ENCODE results near the gene LYRM4. TPM values are rescaled to one million over a fixed set of nuclear protein-coding genes. Genes with fewer than 3 reads are reported as not detected.

The LYRM4 gene
- total and polyA plus RNA-seq, 2 experiments from 2014 or later: 51.0 to 62.0 TPM

DNA sequence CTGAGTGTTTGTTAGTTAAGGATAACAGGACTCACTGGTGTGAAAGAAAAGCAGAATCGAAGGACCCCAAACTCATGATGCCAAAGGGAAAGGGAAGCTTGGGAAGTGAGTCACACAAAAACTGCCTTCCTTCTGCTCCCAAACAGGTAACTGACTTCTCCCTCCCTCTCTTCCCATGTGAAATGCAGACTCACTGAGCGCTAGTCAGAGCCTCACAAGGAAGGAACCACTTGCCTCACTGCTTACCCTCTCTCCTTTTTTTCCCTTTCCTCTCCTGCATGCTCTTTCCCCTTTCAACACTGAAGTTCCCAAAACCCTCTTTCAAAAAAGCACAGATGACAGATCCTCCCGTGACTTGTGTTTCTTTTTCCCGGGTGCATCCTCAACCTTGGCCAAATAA lies 56.4 kb downstream of the LYRM4 start:
- H3K4me1 ChIP-seq (ENCODE audit: insufficient read depth): no peaks in the 10 kb centered on the region; the same call in 1 of the 2 replicates

More for the DNA sequence above, 56.4 kb downstream of the LYRM4 start:
- Mint-ChIP-seq H3K27me3 (ENCODE audit: insufficient read depth, low read depth, poor library complexity) (no peaks in the 10 kb centered on the region), H3K4me3 (no peak overlapping the region), H3K36me3 (ENCODE audit: low read depth) (no peaks in the 10 kb centered on the region), H3K9me3 (no peaks in the 10 kb centered on the region), H3K4me1 (peaks cover 28% of the 10 kb centered on the region), H3K27ac (peak overlapping the region; percentile 59)
- Histone ChIP-seq H3K79me2 (replicated peaks; ENCODE audit: insufficient read depth) (peaks cover 3% of the 10 kb centered on the region; the same call in 1 of the 2 replicates), H3K36me3 (ENCODE audit: insufficient read depth) (no peaks in the 10 kb centered on the region), H3K4me2 (no peak overlapping the region), H3F3A (replicated peaks; ENCODE audit: low read depth) (no peaks in the 10 kb centered on the region), H3K27ac (ENCODE audit: low read depth) (peak overlapping the region; percentile 67), H3K9me2 (ENCODE audit: insufficient read depth) (no peaks in the 10 kb centered on the region), H2AFZ (no peak overlapping the region), H3K27me3 (ENCODE audit: insufficient read depth) (no peaks in the 10 kb centered on the region), H3K4me3 (no peak overlapping the region), H4K20me1 (replicated peaks; ENCODE audit: insufficient read depth) (peaks cover 6% of the 10 kb centered on the region; the same call in 1 of the 2 replicates)
- no peak for DNase-seq (ENCODE audit: low spot score)
- peak; percentile 46 for ATAC-seq
- TF ChIP-seq STAT1 (IDR thresholded peaks at IDR 0.05; ENCODE audit: unreplicated experiment) (no peak), POLR2AphosphoS5 (IDR thresholded peaks at IDR 0.05; ENCODE audit: low read depth) (no peak), REST (IDR thresholded peaks at IDR 0.05; ENCODE audit: unreplicated experiment) (no peak), CREB1 (CRISPR knock-in tag; IDR thresholded peaks at IDR 0.05; ENCODE audit: low read depth) (no peak), NANOG (IDR thresholded peaks at IDR 0.05; ENCODE audit: borderline replicate concordance) (no peak), EZH2 (IDR thresholded peaks at IDR 0.05; ENCODE audit: low read depth, unreplicated experiment) (no peak), JUNB (IDR thresholded peaks at IDR 0.05; ENCODE audit: unreplicated experiment) (no peak), EZH2phosphoT487 (IDR thresholded peaks at IDR 0.05; ENCODE audit: unreplicated experiment) (no peak), ZNF331 (CRISPR knock-in tag; IDR thresholded peaks at IDR 0.05; ENCODE audit: low read depth) (no peak), ZNF114 (CRISPR knock-in tag; IDR thresholded peaks at IDR 0.05) (no peak)
- TF ChIP-seq, protein P1, sequence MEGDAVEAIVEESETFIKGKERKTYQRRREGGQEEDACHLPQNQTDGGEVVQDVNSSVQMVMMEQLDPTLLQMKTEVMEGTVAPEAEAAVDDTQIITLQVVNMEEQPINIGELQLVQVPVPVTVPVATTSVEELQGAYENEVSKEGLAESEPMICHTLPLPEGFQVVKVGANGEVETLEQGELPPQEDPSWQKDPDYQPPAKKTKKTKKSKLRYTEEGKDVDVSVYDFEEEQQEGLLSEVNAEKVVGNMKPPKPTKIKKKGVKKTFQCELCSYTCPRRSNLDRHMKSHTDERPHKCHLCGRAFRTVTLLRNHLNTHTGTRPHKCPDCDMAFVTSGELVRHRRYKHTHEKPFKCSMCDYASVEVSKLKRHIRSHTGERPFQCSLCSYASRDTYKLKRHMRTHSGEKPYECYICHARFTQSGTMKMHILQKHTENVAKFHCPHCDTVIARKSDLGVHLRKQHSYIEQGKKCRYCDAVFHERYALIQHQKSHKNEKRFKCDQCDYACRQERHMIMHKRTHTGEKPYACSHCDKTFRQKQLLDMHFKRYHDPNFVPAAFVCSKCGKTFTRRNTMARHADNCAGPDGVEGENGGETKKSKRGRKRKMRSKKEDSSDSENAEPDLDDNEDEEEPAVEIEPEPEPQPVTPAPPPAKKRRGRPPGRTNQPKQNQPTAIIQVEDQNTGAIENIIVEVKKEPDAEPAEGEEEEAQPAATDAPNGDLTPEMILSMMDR (conservative IDR thresholded peaks at IDR 0.05; ENCODE audit: low read depth in 2 of 2): no peak
- TF ChIP-seq, protein P2, sequence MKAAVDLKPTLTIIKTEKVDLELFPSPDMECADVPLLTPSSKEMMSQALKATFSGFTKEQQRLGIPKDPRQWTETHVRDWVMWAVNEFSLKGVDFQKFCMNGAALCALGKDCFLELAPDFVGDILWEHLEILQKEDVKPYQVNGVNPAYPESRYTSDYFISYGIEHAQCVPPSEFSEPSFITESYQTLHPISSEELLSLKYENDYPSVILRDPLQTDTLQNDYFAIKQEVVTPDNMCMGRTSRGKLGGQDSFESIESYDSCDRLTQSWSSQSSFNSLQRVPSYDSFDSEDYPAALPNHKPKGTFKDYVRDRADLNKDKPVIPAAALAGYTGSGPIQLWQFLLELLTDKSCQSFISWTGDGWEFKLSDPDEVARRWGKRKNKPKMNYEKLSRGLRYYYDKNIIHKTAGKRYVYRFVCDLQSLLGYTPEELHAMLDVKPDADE (IDR thresholded peaks at IDR 0.05): no peak
- TF ChIP-seq, protein P3, sequence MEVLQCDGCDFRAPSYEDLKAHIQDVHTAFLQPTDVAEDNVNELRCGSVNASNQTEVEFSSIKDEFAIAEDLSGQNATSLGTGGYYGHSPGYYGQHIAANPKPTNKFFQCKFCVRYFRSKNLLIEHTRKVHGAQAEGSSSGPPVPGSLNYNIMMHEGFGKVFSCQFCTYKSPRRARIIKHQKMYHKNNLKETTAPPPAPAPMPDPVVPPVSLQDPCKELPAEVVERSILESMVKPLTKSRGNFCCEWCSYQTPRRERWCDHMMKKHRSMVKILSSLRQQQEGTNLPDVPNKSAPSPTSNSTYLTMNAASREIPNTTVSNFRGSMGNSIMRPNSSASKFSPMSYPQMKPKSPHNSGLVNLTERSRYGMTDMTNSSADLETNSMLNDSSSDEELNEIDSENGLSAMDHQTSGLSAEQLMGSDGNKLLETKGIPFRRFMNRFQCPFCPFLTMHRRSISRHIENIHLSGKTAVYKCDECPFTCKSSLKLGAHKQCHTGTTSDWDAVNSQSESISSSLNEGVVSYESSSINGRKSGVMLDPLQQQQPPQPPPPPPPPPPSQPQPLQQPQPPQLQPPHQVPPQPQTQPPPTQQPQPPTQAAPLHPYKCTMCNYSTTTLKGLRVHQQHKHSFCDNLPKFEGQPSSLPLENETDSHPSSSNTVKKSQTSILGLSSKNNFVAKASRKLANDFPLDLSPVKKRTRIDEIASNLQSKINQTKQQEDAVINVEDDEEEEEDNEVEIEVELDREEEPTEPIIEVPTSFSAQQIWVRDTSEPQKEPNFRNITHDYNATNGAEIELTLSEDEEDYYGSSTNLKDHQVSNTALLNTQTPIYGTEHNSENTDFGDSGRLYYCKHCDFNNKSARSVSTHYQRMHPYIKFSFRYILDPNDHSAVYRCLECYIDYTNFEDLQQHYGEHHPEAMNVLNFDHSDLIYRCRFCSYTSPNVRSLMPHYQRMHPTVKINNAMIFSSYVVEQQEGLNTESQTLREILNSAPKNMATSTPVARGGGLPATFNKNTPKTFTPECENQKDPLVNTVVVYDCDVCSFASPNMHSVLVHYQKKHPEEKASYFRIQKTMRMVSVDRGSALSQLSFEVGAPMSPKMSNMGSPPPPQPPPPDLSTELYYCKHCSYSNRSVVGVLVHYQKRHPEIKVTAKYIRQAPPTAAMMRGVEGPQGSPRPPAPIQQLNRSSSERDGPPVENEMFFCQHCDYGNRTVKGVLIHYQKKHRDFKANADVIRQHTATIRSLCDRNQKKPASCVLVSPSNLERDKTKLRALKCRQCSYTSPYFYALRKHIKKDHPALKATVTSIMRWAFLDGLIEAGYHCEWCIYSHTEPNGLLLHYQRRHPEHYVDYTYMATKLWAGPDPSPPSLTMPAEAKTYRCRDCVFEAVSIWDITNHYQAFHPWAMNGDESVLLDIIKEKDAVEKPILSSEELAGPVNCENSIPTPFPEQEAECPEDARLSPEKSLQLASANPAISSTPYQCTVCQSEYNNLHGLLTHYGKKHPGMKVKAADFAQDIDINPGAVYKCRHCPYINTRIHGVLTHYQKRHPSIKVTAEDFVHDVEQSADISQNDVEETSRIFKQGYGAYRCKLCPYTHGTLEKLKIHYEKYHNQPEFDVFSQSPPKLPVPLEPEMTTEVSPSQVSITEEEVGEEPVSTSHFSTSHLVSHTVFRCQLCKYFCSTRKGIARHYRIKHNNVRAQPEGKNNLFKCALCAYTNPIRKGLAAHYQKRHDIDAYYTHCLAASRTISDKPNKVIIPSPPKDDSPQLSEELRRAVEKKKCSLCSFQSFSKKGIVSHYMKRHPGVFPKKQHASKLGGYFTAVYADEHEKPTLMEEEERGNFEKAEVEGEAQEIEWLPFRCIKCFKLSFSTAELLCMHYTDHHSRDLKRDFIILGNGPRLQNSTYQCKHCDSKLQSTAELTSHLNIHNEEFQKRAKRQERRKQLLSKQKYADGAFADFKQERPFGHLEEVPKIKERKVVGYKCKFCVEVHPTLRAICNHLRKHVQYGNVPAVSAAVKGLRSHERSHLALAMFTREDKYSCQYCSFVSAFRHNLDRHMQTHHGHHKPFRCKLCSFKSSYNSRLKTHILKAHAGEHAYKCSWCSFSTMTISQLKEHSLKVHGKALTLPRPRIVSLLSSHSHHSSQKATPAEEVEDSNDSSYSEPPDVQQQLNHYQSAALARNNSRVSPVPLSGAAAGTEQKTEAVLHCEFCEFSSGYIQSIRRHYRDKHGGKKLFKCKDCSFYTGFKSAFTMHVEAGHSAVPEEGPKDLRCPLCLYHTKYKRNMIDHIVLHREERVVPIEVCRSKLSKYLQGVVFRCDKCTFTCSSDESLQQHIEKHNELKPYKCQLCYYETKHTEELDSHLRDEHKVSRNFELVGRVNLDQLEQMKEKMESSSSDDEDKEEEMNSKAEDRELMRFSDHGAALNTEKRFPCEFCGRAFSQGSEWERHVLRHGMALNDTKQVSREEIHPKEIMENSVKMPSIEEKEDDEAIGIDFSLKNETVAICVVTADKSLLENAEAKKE (CRISPR knock-in tag; IDR thresholded peaks at IDR 0.05): no peak
